Right renal cortex interstitium (tissue), 3 donors: ENCODE results near the gene OST4. TPM values are rescaled to one million over a fixed set of nuclear protein-coding genes. Genes with fewer than 3 reads are reported as not detected.

Experiments
- DNase-seq, 3 donors: peaks; one replicate each; pipeline ENCODE4 v3.0.0-alpha.2; 2013; ENCODE audit warnings: low read depth in 3 of 3, low spot score in 2 of 3
- polyA plus RNA-seq, 3 donors: library from polyadenylated mRNA; unstranded; fragments of 120-200 nt; gene quantifications; one replicate each; pipeline ENCODE4 v1.2.1, GENCODE V29; 2013; ENCODE audit not compliant: insufficient read length in 3 of 3

OST4 gene
- polyA plus RNA-seq, 3 donors: 229 to 284 (median 261) TPM

DNA sequence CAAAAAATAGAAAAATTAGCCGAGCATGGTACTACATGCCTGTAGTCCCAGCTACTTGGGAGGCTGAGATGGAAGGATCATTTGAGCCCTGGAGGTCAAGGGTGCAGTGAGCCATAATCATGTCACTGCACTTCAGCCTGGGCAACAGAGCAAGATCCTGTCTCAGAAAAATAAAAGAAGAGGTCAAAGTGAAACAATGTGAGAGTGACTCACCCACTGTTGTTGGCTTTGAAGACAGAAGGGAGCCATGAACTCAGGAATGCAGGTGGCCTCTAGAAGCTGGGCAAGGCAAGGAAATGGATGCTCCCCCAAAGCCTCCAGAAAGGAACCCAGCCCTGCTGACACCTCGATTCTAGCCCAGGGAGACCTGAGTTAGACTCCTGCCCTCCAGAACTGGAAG is 42.4 kb downstream of the OST4 start:
- DNase-seq: no peak

- DNase-seq: no peak
These were observed 44.2 kb downstream of the OST4 start for GRCh38 chr2:27027211-27027651.

- no peak for DNase-seq
These were observed 45.3 kb downstream of the OST4 start for GRCh38 chr2:27025861-27026851.

DNA sequence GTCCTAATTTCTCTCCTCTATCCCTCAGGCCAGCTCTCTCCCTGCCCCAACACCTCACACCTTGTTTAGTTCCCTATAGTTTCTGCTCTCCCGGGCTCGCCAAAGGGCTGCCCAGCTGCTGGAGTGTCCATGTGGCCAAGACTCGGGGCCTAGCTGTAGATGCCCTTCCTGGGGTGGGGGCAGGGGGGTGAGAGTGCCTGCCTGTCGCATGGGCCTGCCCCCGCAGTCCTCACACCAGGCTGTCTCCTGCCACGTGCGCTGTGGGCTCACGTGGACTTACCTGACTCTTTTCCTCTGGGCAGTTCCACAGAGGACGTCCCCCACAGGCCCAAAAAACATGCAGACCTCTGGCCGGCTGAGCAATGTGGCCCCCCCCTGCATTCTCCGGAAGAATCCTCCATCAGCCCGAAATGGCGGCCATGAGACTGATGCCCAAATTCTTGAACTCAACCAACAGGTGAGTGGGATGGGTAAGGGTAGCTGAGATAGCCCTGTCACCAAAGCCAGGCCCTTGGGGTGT is 46.1 kb downstream of the OST4 start:
- DNase-seq: no peak

DNA sequence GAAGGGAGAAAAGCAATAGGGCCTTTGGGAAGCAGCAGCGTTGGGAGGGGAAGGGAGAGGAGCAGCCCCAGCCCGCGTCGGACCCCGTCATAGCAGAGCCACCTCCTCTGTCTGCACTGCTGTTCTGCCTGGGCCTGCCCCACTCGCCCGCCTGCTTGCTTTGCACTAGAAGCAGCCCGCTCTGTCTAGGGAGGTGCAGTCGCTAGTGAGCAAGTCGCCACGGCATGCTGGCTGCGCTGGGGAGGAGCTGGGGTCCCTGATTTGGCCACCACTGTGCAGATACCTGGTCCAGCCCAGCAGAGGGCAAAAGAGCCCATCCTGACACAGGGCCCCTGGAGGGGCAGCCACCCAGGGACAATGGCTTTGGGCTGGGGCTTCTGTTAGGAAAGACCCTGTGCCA is 46.6 kb downstream of the OST4 start:
- no peak for DNase-seq

DNA sequence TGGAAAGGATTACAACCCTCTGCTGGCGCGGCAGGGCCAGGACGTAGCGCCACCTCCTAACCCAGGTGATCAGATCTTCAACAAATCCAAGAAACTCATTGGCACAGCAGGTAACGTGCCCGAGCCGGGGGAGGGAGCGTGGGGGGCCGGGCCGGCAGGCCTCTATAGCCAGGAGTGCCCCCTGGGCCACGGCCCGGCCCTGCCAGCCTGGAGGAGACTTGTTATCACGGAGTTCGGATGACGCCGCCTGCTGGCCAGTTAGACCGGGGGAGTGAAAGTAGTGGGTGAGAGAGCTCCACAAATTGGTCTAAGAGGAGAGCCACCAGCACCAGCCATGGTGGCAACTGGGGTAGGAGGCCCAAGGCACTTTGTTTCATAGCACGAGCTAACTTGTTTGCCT is 47.3 kb downstream of the OST4 start:
- DNase-seq: no peak

GRCh38 chr2:27023740-27024139 is 47.7 kb downstream of the OST4 start:
- DNase-seq: no peak

GRCh38 chr2:27021253-27022049 is 50.0 kb downstream of the OST4 start:
- DNase-seq: no peak

Other genes starting within 250 kb of the OST4 start
- gene DPYSL5, start 223.5 kb downstream of the OST4 start, polyA plus RNA-seq: 1 to 10 TPM; 4.9 to 5.5 (median 5.0) TPM
- 10 to 100 TPM; 10.6 to 11.9 (median 11.4) TPM for gene MAPRE3, start 101.0 kb downstream of the OST4 start, polyA plus RNA-seq
- 10 to 100 TPM; 51.3 to 54.4 (median 52.8) TPM for gene TMEM214, start 38.7 kb downstream of the OST4 start, polyA plus RNA-seq
- gene AGBL5, start 20.0 kb downstream of the OST4 start, polyA plus RNA-seq: 10 to 100 TPM; 60.9 to 64.2 (median 61.0) TPM
- gene EMILIN1, start 7.0 kb upstream of the OST4 start, polyA plus RNA-seq: 10 to 100 TPM; 61.8 to 70.7 (median 70.5) TPM
- 10 to 100 TPM; 39.5 to 54.9 (median 54.8) TPM for gene KHK, start 15.1 kb upstream of the OST4 start, polyA plus RNA-seq
- gene CGREF1, start 47.5 kb upstream of the OST4 start, polyA plus RNA-seq: 1 to 10 TPM; 5.0 to 5.8 (median 5.3) TPM
- gene ABHD1, start 52.2 kb upstream of the OST4 start, polyA plus RNA-seq: 1 to 10 TPM in 2 of 3 donors, under 1 TPM in 1; 0.88 to 1.4 (median 1.3) TPM
- gene PREB, start 63.0 kb upstream of the OST4 start, polyA plus RNA-seq: 10 to 100 TPM; 51.5 to 55.3 (median 51.7) TPM
- gene PRR30, start 67.8 kb upstream of the OST4 start, polyA plus RNA-seq: not detected
- gene TCF23, start 77.3 kb upstream of the OST4 start, polyA plus RNA-seq: under 1 TPM; 0.62 to 0.93 (median 0.68) TPM
- 100 to 1,000 TPM; 164 to 175 (median 169) TPM for gene ATRAID, start 140.4 kb upstream of the OST4 start, polyA plus RNA-seq
- gene SLC5A6, start 140.6 kb upstream of the OST4 start, polyA plus RNA-seq: 10 to 100 TPM; 32.9 to 37.4 (median 36.7) TPM
- 10 to 100 TPM; 40.8 to 42.0 (median 41.9) TPM for gene CAD, start 145.7 kb upstream of the OST4 start, polyA plus RNA-seq
- gene SLC30A3, start 191.4 kb upstream of the OST4 start, polyA plus RNA-seq: 1 to 10 TPM; 4.4 to 6.0 (median 5.5) TPM
- under 1 TPM; 0.47 to 0.76 (median 0.58) TPM for gene DNAJC5G, start 203.8 kb upstream of the OST4 start, polyA plus RNA-seq
- 1 to 10 TPM; 3.2 to 3.9 (median 3.6) TPM for gene TRIM54, start 210.8 kb upstream of the OST4 start, polyA plus RNA-seq
- gene UCN, start 236.8 kb upstream of the OST4 start, polyA plus RNA-seq: under 1 TPM; 0.19 to 0.59 (median 0.36) TPM